Loucy (cell line): Measurements from ENCODE around the gene ATAD5.

ENCODE experiments used
- EZH2phosphoT487 ChIP-seq: fragments of 200-600 bp; IDR thresholded peaks from 2 replicates; pipeline ENCODE4 v1.6.1; 2018; ENCODE audit warnings: antibody characterized with exemption, mild to moderate bottlenecking, moderate library complexity, borderline replicate concordance
- TF ChIP-seq, protein P1 (sequence below): fragments of 200-600 bp; sonication (generic); conservative IDR thresholded peaks from 2 replicates; pipeline ENCODE4 v1.5.1; 2014; ENCODE audit warnings: mild to moderate bottlenecking, antibody characterized with exemption, low read length

DNA sequence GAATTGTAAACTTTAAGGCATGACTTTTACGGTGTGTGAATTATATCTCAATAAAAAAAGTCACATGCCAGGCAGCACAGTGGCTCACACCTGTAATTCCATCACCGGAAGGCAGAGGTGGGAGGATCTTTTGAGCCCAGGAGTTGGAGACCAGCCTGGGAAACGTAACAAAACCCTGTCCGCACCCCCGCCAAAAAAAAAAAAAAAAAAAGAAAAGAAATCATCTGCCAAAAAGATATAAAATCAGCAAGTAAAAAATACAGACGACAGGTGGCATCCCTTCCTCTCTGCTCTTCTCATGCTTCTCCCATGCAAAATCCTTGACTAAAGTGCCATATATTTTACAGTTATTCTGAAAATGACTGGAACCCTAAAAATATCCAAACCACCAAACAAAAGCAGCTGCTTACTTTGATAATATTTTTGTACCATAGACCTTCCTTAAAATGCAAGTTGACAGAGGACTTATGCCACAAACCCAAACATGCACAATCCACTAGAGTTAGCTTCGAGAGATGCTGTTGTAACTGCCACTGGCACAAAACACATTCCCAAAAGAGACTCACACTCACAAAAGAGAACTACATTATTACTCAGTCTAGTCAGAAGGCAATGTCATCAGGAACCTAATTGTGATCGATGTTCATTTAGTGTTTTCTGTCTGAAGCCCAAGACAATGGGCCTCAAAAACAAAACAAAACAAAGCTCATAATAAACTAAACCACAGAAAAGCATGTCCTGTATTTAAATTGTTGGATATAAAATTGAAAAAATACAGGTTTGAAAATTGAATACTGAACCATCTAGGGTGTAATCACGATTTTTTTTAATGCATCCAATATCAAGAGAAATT lies 9.7 kb upstream of the ATAD5 start:
- TF ChIP-seq, protein P1, sequence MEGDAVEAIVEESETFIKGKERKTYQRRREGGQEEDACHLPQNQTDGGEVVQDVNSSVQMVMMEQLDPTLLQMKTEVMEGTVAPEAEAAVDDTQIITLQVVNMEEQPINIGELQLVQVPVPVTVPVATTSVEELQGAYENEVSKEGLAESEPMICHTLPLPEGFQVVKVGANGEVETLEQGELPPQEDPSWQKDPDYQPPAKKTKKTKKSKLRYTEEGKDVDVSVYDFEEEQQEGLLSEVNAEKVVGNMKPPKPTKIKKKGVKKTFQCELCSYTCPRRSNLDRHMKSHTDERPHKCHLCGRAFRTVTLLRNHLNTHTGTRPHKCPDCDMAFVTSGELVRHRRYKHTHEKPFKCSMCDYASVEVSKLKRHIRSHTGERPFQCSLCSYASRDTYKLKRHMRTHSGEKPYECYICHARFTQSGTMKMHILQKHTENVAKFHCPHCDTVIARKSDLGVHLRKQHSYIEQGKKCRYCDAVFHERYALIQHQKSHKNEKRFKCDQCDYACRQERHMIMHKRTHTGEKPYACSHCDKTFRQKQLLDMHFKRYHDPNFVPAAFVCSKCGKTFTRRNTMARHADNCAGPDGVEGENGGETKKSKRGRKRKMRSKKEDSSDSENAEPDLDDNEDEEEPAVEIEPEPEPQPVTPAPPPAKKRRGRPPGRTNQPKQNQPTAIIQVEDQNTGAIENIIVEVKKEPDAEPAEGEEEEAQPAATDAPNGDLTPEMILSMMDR, result no peak
- no peak for TF ChIP-seq EZH2phosphoT487
